ENCODE data around the gene UMPS.

The UMPS gene

DNA sequence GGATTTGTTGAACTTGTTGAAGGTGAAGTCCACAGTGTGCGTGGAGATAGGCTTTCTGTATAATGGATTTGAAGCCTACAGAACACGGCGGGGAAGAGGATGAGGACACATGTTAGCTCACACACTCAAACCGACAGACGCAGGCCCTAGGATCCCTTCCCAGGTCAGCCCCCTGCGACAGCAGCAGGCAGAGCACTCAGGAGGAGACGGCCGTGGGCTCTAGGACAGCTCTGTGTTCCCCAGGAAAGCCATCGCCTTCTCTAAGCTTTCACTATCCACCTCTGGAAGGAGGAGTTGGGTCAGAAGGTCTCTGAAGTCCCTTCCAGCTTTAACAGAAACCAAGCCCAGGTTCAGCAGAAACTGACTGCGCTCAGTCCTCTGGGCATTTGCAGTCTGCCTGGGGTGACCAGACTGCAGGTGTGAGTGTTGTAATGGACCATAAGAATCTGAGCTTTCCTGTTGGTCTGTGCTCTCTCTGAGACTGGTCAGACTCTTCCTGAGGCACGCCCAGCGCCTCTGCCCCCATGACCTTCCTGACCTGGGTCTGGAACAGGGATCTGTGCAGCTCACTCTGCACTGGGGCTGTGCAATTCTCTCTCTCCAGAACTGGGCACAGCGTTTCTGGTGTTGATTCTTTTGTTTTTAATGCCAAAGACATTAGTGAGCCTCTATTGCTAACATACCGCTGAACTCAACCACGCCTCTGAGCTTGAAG lies 33.5 kb downstream of the UMPS start:
- DNase-seq (ENCODE audit: low spot score): no peak

DNA sequence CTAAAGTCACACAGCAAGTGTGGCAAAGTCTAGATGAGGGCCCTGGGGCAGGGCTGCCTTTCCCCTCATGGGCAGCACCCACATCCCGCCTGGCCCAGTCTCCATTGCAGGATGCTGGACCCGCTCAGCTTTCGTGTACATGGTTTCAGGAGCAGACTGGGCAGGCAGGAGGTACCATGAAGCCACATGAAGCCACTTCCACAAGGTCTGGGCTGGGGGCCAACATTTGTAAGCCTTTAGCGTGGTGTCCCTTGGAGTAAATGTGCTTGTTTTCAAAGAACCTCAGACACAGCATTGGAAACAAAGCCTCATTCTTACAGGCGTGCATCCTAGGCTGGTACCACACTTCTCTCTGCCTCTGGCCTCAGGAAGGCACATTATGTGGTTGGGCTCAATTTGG lies 34.5 kb downstream of the UMPS start:
- no peak for DNase-seq (ENCODE audit: low spot score)

DNA sequence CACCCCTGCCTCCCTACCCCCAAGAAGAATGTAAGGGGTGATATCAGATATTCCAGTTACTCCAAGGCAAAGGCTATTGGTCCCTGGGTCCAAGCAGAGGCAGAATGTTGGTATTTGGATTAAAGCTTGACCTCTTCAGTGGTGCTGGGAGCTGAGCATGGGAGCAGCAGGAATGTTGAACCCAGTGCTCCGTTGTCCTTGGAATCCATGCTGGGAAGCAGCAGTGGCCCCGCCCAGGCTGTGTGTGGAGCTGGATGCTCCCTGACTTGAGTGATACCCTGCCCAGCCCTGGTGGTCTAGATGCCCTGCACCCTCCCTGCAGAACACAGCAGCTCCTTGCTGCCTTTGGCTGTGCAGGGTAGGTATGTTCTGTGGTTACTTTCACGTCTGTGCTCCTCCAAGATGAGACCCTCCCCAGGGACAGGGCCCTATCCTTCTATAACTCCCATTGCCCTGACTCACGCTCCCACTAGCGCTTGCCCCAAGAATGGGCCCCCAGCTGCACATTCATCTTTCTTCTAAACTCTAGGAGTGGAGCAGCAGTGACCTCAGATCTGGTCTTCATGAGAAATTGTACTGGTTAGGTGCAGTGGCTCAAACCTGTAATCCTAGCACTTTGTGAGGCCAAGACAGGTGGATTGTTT lies 35.1 kb downstream of the UMPS start:
- DNase-seq (ENCODE audit: low spot score): no peak

DNA sequence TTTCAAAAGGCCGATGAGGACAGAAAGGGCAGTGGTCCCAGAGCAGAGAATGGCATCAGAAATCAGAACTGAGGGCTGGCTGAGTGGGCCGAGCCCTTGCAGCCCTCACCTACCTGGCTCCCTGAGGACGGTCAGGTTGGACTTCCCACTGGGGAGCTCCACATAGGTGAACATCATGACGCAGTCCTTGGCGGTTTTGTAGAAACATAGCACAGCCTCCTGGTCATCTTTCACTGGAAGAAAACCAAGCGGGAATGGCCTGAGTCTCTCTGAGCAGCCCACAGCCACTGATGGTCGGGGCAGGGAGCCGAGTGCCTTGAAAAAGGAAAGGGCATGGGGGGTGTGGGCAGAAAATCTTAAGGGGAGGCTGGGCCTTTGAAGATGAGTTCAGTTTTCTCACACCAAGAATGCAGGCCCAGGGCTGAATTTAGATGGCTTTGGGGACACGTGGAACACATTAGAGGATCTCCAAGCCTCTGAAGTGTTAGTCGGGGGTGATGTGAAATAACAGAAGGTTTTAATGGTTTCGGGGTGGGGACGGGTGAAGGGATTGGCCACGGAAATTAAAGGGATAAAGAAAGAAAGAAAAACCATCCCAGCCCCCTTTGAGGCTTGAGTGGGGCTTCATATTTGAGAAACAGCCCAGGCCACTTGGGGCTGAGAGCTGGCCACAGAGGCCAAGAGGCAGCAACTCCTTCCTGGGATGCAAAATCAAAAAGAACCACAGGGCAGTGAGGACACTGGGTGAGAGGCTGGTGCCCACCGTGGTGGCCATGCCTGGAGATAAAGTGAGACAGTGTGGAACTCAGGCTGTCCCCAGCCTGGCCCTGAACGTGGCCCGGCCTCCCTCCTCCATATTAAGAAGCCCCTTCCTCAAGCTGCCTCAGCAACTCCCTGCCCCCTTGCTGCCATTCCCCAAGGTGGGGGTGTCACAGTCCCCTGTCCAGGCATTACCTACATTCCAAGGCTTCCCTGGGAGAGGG lies 36.2 kb downstream of the UMPS start:
- no peak for DNase-seq (ENCODE audit: low spot score)

DNA sequence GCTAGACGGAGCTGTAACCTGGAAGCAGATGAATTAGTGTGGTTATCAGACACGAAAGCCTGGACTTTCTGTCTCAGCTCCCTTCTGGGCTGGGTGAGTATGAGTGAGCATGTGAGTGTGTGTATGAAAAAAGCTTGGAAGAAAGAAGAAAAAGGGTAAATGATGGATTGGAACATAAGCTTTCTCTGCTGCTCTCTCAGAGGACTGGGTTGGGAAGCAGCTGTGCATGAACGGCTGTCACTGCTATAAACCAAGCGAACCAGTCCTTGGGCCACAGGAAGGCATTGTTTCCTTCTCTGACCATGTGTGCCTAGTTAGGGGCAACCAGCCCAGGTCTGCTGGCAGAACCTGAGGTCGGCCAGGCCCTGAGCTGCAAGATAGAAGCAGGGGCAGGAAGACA lies 37.0 kb downstream of the UMPS start:
- DNase-seq (ENCODE audit: low spot score): no peak

DNA sequence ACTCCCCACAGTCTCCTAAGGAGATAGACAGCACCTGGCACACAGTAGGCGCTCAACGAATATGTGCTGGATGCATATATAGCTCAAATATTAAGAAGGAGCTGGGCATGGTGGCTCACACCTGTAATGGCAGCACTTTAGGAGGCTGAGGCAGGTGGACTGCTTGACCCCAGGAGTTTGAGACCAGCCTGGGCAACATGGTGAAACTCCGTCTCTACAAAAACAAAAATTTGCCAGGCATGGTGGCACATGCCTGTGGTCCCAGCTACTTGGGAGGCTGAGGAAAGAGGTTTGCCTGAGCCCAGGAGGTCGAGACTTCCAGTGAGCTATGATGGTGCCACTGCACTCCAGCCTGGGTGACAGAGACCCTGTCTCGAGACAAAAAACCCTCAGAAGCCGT lies 37.4 kb downstream of the UMPS start:
- no peak for DNase-seq (ENCODE audit: low spot score)

DNA sequence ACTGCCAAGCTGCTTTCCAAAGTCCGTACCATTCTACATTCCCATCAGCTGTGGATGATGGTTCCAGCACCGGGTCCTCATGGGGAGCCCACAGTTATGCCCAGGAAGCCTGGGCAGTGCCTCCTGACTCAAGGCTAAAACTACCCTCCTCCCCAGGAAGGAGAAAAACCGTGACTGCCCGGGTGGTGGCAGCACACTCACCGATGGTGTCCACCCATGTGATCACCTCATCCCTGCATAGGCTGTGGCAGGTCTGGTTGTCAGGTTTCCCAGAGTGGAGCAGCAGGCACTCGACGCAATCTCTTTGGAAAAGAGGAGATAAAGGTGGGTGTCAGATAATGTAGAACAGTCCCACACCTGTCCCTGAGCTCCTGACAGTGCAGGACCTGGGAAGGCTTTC lies 38.6 kb downstream of the UMPS start:
- no peak for DNase-seq (ENCODE audit: low spot score)

DNA sequence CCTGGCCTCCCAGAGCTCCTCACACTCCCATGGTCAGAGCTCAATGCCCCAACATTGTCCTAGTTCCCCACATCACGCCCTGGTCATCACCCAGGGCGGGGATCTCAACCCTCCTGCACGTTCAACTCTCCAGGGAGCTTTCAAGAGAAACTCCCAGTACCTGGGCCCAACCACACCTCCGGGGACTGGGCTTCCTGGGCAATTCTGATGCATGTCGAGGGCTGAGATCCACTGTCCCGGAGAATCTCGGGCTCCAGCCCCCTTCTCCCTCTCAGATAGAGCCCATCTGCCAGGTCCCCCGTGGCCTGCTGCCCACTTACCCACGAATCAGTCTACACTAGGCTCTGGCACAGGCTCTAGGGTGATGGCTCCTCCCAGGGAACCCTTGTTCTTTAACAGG lies 39.2 kb downstream of the UMPS start:
- DNase-seq (ENCODE audit: low spot score): no peak

DNA sequence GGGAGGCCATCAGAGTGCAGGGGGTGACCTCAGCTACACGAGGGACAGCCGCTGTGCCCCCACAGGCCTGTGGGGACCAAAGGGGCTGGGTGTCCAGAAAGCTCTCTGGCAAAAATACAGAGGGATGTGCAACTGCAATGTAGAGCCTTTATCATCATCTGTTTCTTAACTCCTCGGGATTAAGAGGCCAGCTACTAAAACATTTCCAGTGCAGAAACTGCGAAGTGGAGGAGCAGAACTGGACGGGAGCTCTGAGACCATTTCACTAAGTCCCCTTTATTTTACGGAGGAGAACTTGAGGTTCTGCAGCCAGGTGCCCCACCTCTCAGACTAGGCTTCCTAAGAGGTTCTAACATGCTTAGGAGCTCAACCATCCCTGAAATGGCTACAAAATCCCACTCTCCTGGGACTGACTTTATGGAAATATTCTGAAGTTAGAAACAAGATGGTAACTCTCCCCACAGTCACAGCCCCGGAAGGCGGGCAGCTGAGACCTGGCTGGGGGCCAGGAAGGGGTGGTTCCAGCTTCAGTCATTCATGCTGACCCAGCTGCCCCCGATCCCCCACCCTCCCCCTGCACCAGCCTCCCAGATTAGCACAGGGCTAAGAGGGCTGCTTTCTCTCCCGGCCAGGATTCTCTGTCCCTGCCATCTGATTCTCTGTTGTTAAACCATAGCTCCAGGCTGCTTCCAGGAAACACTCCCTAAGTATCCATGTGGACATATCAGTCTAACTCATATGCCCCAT lies 40.3 kb downstream of the UMPS start:
- DNase-seq (ENCODE audit: low spot score): peak; percentile 65

DNA sequence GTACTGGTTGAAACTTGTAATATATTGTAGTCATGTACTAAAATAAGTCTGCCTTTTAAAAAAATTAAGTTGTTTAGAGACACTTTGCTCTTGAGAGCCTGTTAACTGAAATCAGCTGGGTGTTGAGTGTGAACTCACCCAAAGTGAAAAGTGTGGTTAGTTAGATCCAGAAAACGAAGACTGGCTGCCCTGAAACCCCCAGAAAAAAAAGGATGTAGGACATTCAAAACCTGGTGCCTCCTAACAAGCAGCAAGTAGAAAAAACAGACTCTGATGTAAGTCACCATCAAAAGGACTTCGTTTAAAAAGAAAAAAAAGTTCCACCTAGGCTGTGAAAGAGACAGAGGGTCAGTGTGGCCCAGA lies 40.8 kb downstream of the UMPS start:
- DNase-seq (ENCODE audit: low spot score): no peak

DNA sequence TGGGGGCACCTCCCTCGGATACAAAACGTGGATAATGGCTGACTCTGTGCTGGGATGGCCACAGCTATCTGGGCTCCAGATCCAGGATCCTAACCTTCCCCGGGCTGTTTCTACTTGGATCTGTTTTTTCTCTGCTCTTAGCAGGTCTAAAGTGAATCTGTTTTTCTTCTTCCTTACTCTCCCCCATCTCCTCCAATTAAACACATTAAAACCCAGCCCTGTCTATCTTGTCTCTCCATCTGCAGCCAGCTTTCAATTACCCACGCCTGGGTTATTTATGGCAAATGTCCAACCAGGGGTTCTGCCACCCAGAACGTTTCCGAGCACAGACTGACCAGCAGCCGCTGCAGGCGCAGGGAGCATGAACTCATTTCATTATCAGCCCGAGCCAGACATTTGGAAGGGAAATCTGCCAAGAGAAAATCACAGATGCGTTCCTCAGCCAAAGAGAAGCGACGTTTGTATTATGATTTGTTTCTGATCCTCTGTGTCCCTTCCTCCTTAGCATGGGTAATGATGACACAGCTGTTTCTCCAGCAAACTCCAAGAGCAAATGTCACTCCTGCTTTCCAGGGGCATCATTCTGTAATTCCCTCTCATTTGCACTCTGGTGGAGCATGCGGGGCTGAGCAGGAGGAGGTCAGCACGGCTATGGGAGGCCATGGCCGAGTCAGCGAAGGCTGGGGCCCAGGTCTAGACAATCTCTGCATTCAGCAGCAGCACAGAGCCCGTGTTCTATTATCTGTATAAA lies 42.0 kb downstream of the UMPS start:
- no peak for DNase-seq (ENCODE audit: low spot score)

DNA sequence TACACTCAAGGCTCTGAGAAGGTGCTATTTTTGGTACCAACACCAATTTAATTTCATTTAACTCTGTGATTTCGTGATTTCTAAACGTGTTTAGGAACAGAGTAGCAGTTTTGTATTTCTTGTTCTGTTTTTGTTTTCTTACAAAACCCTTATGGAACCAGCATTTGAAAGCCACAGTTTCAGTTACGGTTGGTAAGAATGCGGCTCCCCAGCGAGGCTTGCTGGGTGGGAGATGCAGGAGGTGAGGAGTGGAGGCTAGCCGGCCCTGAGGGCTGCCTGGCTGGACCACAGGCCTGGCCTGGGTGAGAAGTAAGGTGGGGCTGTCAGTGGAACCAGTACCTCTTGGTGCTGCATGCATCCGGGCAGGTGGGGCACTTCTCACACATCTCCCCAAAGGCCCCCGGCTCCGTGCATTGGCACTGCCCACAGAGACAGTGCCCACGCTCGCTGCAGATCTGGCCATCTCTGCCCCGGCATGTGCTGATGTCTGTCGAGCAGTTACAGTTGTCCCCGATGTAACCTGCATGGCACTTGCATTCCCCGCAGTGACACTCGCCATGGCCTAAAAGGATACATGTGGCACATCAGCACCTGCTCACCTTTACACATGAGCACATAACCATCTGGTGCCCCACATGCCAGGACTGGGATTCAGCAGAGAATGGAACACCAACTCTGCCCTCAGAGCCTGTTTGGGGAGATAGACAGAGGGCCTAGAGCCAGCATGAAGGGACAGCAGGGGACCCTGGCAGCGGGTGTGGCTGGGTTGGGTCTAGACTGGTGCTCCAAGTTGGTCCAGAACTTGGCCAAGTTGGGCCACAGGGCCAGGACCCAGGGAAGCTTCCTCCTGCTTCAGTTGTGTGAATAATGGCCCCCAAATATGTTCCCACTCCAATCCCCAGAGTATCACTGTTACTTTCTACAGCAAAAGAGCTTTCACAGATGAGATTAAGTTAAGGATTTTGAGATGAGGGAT lies 43.4 kb downstream of the UMPS start:
- DNase-seq (ENCODE audit: low spot score): no peak

DNA sequence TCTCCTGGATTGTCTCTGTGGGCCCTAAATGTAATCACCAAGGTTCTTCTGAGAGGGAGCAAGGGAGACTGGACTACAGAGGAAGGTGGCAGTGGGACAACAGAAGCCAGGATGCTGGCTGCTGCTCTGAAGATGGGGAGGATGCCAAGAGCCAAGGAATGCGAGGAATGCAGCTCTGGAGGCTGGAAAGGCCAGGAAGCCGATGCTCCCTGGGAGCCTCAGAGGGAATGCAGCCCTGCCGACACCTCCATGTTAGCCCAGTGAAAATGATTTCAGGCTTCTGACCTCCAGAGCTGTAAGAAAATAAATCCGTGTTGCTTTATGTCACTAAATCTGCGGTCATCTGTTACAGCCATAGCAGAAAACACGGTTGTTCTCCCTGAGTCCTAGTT lies 44.1 kb downstream of the UMPS start:
- DNase-seq (ENCODE audit: low spot score): no peak

DNA sequence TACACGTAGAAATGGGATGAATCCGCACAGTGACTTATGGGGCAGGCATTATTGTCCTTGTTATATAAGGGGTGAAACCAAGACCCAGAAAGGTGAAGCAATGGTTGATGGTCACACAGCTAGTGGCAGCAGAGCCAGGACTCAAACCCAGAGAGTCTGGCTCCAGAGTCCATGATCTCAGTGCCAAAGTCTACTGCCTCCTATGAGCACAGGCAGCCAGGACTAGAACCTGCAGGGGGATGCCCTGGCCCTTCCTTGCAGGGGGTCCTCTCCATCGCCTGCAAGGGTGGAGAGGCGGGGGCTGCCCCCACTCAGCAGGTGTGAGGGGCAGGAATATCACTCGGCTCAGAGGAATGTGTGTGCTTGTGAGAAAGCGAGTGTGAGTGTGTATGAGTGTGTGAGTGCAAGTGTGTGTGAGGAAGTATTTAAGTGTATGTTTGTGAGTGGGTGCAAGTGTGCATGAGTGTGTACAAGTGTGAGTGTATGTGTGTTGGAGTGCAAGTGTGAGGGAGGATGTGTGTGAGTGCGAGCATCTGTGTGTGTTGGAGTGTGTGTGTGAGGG lies 44.7 kb downstream of the UMPS start:
- DNase-seq (ENCODE audit: low spot score): no peak

DNA sequence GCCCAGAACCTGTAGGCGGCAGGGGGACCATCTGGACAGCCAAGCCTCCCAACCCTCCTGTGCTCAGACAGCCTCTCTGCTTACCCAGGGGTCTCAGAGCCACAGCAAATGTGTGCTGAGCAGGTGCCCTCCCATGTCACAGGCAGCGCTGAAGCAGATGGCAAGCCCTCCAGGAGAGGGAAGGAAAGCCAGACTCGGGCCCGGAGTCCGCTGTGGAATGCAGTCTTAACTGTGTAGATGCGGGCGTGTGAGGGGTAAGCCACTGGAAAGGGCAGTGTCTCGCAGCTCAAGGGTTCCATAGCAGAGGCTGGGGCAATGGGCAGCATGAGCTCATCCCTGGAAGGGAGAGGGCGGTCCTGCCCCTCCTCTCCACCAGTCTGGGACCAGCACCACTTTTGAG lies 45.6 kb downstream of the UMPS start:
- no peak for DNase-seq (ENCODE audit: low spot score)

DNA sequence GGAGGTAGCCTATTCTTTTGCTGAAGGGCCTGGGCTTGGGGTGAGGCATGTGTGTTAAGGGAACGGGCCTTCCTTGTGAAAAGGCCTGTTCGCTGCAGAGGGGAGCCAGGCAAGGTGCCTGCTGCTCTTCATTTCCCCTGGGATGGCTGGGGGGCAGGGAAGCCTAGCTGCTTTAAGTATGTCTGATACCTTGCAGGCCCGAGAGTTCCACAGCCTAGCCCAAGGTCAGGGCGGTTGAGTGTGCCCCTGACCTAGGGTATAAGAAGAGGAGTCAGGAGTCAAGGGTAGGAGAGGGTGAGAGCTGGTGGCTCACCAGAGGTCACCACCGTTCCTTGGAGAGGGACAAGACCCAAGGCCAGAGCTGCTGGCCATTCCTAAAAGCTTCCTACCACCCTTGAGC lies 46.6 kb downstream of the UMPS start:
- no peak for DNase-seq (ENCODE audit: low spot score)

DNA sequence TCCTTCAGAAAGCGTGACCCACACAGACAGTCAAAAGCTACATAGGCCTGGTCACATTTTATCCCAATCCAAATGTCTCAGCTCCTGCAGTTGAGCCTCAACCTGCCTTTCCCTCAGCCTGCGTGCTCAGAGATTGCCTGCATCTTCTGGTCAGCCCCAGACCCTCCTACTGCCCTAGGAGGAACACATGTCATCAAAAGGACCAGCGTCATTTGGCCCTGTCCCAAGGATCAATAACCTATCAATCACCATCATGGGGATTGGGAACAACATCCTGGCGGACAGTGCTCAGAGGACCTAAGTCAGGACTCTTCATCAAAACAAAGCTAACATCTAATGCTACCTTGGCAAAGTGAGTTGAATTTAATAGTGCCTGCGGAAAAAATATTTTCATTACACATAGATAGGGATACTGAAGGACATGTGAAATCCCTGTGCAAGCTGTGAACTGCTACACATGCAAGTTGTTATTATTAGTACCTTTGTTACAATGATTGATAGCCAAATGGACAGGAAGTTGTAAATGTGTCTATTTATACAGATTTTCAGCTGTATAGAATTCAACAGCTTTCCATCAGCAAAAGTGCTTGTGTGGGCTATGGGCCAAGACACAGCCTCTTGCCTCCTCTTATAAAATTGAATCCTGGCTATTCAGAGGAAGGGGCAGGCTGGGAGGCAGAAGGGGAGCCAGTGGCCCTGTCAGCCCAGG lies 47.7 kb downstream of the UMPS start:
- no peak for DNase-seq (ENCODE audit: low spot score)

DNA sequence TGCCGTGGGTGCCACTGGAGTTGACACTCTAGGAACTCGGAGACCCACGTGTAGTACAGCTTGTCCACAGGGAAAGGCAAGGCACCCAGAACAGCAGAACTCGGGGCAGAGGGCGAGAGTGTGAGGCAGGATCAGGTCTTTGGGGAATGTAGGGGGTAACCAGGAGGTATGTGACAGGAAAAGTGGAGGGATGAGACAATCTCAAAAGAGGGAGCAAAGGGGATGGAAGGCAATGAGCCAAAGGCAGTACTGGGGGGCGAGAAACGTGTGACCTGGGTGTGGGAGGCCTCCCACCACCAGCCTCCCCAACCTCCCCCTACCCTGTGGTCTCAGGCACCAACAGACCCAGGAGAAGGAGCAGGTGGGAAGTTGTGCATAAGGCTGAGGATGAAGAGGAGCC lies 48.9 kb downstream of the UMPS start:
- DNase-seq (ENCODE audit: low spot score): no peak

DNA sequence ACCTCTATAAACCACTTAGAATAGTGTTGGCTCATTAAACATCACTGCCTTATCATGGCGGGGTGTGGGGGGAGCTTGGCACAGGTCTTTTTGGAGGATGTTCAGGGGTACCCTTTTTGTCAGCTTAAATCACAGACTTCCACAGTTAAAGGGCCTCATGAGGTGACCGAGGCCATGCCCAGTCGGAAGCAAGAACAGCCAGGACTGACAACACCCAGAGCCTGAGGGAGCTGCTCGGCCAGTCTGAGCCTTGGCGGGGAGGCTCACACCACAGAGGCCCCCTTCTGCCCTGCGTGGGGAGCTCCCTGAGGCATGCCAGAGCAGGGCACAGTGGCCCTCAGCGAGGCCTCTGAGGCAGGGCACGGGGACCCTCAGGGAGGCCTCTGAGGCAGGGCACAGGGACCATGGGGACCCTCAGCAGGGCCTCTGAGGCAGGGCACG lies 49.5 kb downstream of the UMPS start:
- no peak for DNase-seq (ENCODE audit: low spot score)

Data from ecto neural progenitor cell (in vitro differentiated cells).